ENCODE measurements around the gene DOC2A. TPM values are rescaled to one million over a fixed set of nuclear protein-coding genes. Genes with fewer than 3 reads are reported as not detected.
"Not testable (repeated sequence)": the region's sequence is repeated elsewhere in the genome, so short reads cannot be mapped to it uniquely, and the experiment has no call there.

The DOC2A gene
- total RNA-seq, 1 donor from 2014 or later: 7.4 TPM

- H3K4me1 Mint-ChIP-seq (ENCODE audit: unreplicated experiment): peaks cover 4% of the 10 kb centered on the region
- no peak for DNase-seq (ENCODE audit: low spot score)
- peaks cover 9% of the 10 kb centered on the region for H3K36me3 Mint-ChIP-seq (ENCODE audit: low read depth, unreplicated experiment)
- peaks cover 9% of the 10 kb centered on the region for H3K27me3 Mint-ChIP-seq (ENCODE audit: unreplicated experiment)
- H3K9me3 Mint-ChIP-seq (ENCODE audit: unreplicated experiment): no peaks in the 10 kb centered on the region
- no peak overlapping the region for H3K27ac Mint-ChIP-seq (ENCODE audit: unreplicated experiment)
- H3K4me3 Mint-ChIP-seq (ENCODE audit: unreplicated experiment): no peak overlapping the region
- no peak for TF ChIP-seq CTCF (IDR thresholded peaks at IDR 0.05; ENCODE audit: unreplicated experiment)
Observed at GRCh38 chr16:30046178-30046577, 35.4 kb upstream of the DOC2A start.

- Mint-ChIP-seq H3K9me3 (ENCODE audit: unreplicated experiment) (no peaks in the 10 kb centered on the region), H3K4me3 (ENCODE audit: unreplicated experiment) (no peak overlapping the region), H3K36me3 (ENCODE audit: low read depth, unreplicated experiment) (peaks cover 5% of the 10 kb centered on the region), H3K27me3 (ENCODE audit: unreplicated experiment) (peaks cover 6% of the 10 kb centered on the region), H3K4me1 (ENCODE audit: unreplicated experiment) (no peaks in the 10 kb centered on the region), H3K27ac (ENCODE audit: unreplicated experiment) (no peak overlapping the region)
- DNase-seq (ENCODE audit: low spot score): no peak
- peak; percentile 35 for TF ChIP-seq CTCF (IDR thresholded peaks at IDR 0.05; ENCODE audit: unreplicated experiment)
Observed at GRCh38 chr16:30041841-30042240, 31.0 kb upstream of the DOC2A start.

GRCh38 chr16:30040690-30041089 lies 29.9 kb upstream of the DOC2A start:
- H3K27me3 Mint-ChIP-seq (ENCODE audit: unreplicated experiment); H3K36me3 Mint-ChIP-seq (ENCODE audit: low read depth, unreplicated experiment); H3K9me3 Mint-ChIP-seq (ENCODE audit: unreplicated experiment); H3K4me1 Mint-ChIP-seq (ENCODE audit: unreplicated experiment); H3K27ac Mint-ChIP-seq (ENCODE audit: unreplicated experiment); H3K4me3 Mint-ChIP-seq (ENCODE audit: unreplicated experiment); DNase-seq (ENCODE audit: low spot score): not testable (repeated sequence)

GRCh38 chr16:30040221-30040620 lies 29.4 kb upstream of the DOC2A start:
- no peaks in the 10 kb centered on the region for H3K9me3 Mint-ChIP-seq (ENCODE audit: unreplicated experiment)
- H3K4me3 Mint-ChIP-seq (ENCODE audit: unreplicated experiment): no peak overlapping the region
- no peak for TF ChIP-seq CTCF (IDR thresholded peaks at IDR 0.05; ENCODE audit: unreplicated experiment)
- no peaks in the 10 kb centered on the region for H3K4me1 Mint-ChIP-seq (ENCODE audit: unreplicated experiment)
- no peak for DNase-seq (ENCODE audit: low spot score)
- H3K36me3 Mint-ChIP-seq (ENCODE audit: low read depth, unreplicated experiment): peaks cover 1% of the 10 kb centered on the region
- peaks cover 3% of the 10 kb centered on the region for H3K27me3 Mint-ChIP-seq (ENCODE audit: unreplicated experiment)
- H3K27ac Mint-ChIP-seq (ENCODE audit: unreplicated experiment): no peak overlapping the region

GRCh38 chr16:30033270-30033669 lies 22.4 kb upstream of the DOC2A start:
- Mint-ChIP-seq H3K4me1 (ENCODE audit: unreplicated experiment) (peaks cover 11% of the 10 kb centered on the region), H3K27ac (ENCODE audit: unreplicated experiment) (no peak overlapping the region), H3K27me3 (ENCODE audit: unreplicated experiment) (peaks cover 11% of the 10 kb centered on the region), H3K4me3 (ENCODE audit: unreplicated experiment) (no peak overlapping the region), H3K36me3 (ENCODE audit: low read depth, unreplicated experiment) (no peaks in the 10 kb centered on the region), H3K9me3 (ENCODE audit: unreplicated experiment) (no peaks in the 10 kb centered on the region)
- TF ChIP-seq CTCF (IDR thresholded peaks at IDR 0.05; ENCODE audit: unreplicated experiment): no peak
- no peak for DNase-seq (ENCODE audit: low spot score)
